ENCODE measurements around the gene KRT6A. TPM values are rescaled to one million over a fixed set of nuclear protein-coding genes. Genes with fewer than 3 reads are reported as not detected.
A peak's percentile ranks its signal among the peaks of the same experiment; 100 is the strongest.

The KRT6A gene
- total RNA-seq, 2 experiments from 2014 or later = not detected

GRCh38 chr12:52529417-52529816 is 36.4 kb upstream of the KRT6A start:
- no peaks in the 10 kb centered on the region for H3K9me3 Mint-ChIP-seq
- no peaks in the 10 kb centered on the region for H3K36me3 Mint-ChIP-seq (ENCODE audit: low read depth)
- no peak for TF ChIP-seq CTCF (IDR thresholded peaks at IDR 0.05)
- ChIA-PET POLR2A (no interaction called here), CTCF (no interaction called here)
- intact Hi-C loops (cut with DNase I, micrococcal nuclease) = no loop called here
- Histone ChIP-seq H3K36me3 (ENCODE audit: insufficient read depth, low read length) (no peaks in the 10 kb centered on the region), H3K27me3 (ENCODE audit: control insufficient read depth in 1 of 2, insufficient read depth in 2 of 2, low read length in 2 of 2) (no peaks in the 10 kb centered on the region), H3K9me3 (ENCODE audit: control insufficient read depth in 1 of 2, insufficient read depth in 1 of 2, low read length in 2 of 2) (no peaks in the 10 kb centered on the region), H3K4me1 (ENCODE audit: insufficient read depth, low read length) (peaks cover 2% of the 10 kb centered on the region), H3K27ac (ENCODE audit: low read depth in 1 of 2, low read length in 2 of 2) (no peak overlapping the region), H3K4me3 (ENCODE audit: low read length) (no peak overlapping the region)
- no peaks in the 10 kb centered on the region for H3K27me3 Mint-ChIP-seq
- no peak overlapping the region for H3K27ac Mint-ChIP-seq
- no peaks in the 10 kb centered on the region for H3K4me1 Mint-ChIP-seq (ENCODE audit: low read depth)
- ATAC-seq (ENCODE audit: poor library complexity) (no peak), DNase-seq (no peak)
- no peak overlapping the region for H3K4me3 Mint-ChIP-seq

- no peak for ATAC-seq (ENCODE audit: poor library complexity)
- Mint-ChIP-seq H3K36me3 (ENCODE audit: low read depth) (no peaks in the 10 kb centered on the region), H3K27me3 (no peaks in the 10 kb centered on the region), H3K4me1 (ENCODE audit: low read depth) (no peaks in the 10 kb centered on the region), H3K4me3 (no peak overlapping the region), H3K9me3 (no peaks in the 10 kb centered on the region), H3K27ac (no peak overlapping the region)
- intact Hi-C loops (cut with DNase I, micrococcal nuclease) = no loop called here
- peaks cover 2% of the 10 kb centered on the region for H3K4me1 ChIP-seq (ENCODE audit: insufficient read depth, low read length)
- H3K27ac ChIP-seq (ENCODE audit: low read depth in 1 of 2, low read length in 2 of 2) = no peak overlapping the region
- no peaks in the 10 kb centered on the region for H3K27me3 ChIP-seq (ENCODE audit: control insufficient read depth in 1 of 2, insufficient read depth in 2 of 2, low read length in 2 of 2)
- no peak overlapping the region for H3K4me3 ChIP-seq (ENCODE audit: low read length)
- TF ChIP-seq CTCF (IDR thresholded peaks at IDR 0.05) = no peak
- POLR2A ChIA-PET = no interaction called here
- no peaks in the 10 kb centered on the region for H3K9me3 ChIP-seq (ENCODE audit: control insufficient read depth in 1 of 2, insufficient read depth in 1 of 2, low read length in 2 of 2)
- peak in 1 of 14 experiments; percentile 29 for DNase-seq
- CTCF ChIA-PET = no interaction called here
- no peaks in the 10 kb centered on the region for H3K36me3 ChIP-seq (ENCODE audit: insufficient read depth, low read length)
These were observed 35.6 kb upstream of the KRT6A start for GRCh38 chr12:52528641-52529143.

- DNase-seq (peak in 1 of 14 experiments; percentile 22), ATAC-seq (ENCODE audit: poor library complexity) (no peak)
- Histone ChIP-seq H3K9me3 (ENCODE audit: control insufficient read depth in 1 of 2, insufficient read depth in 1 of 2, low read length in 2 of 2) (no peaks in the 10 kb centered on the region), H3K36me3 (ENCODE audit: insufficient read depth, low read length) (no peaks in the 10 kb centered on the region), H3K4me1 (ENCODE audit: insufficient read depth, low read length) (peaks cover 2% of the 10 kb centered on the region), H3K4me3 (ENCODE audit: low read length) (no peak overlapping the region), H3K27ac (ENCODE audit: low read depth in 1 of 2, low read length in 2 of 2) (no peak overlapping the region), H3K27me3 (ENCODE audit: control insufficient read depth in 1 of 2, insufficient read depth in 2 of 2, low read length in 2 of 2) (peaks cover 0 to 1% of the 10 kb centered on the region in 2 experiments)
- Mint-ChIP-seq H3K27ac (no peak overlapping the region), H3K4me1 (ENCODE audit: low read depth) (no peaks in the 10 kb centered on the region), H3K36me3 (ENCODE audit: low read depth) (no peaks in the 10 kb centered on the region), H3K9me3 (no peaks in the 10 kb centered on the region), H3K27me3 (no peaks in the 10 kb centered on the region), H3K4me3 (no peak overlapping the region)
- TF ChIP-seq CTCF (IDR thresholded peaks at IDR 0.05) = no peak
- ChIA-PET POLR2A (no interaction called here), CTCF (no interaction called here)
- intact Hi-C loops (cut with DNase I, micrococcal nuclease) = no loop called here
These were observed 34.2 kb upstream of the KRT6A start for GRCh38 chr12:52527121-52527800.

Data from CD4-positive, alpha-beta T cell (primary cell).